Measurements from ENCODE around the gene LBHD2. TPM values are rescaled to one million over a fixed set of nuclear protein-coding genes. Genes with fewer than 3 reads are reported as not detected.

Gene LBHD2
- total RNA-seq, 1 experiment from 2014 or later = not detected

GRCh38 chr14:103108749-103109207 lies 24.8 kb downstream of the LBHD2 start:
- peak overlapping the region; percentile 78 for H3K27ac ChIP-seq (ENCODE audit: low read length)
- ATAC-seq (no peak; the same call in 1 of the 2 replicates), DNase-seq (ENCODE audit: low read depth, low spot score) (no peak)
- TF ChIP-seq SIN3A (IDR thresholded peaks at IDR 0.05; ENCODE audit: borderline replicate concordance, insufficient read depth, low read depth, low read length) (no peak), POLR2AphosphoS5 (IDR thresholded peaks at IDR 0.05; ENCODE audit: low read depth, low read length) (no peak), CTCF (IDR thresholded peaks at IDR 0.05) (no peak), TCF7L2 (IDR thresholded peaks at IDR 0.05; ENCODE audit: low read depth, low read length) (no peak)
- TF ChIP-seq, protein P1, sequence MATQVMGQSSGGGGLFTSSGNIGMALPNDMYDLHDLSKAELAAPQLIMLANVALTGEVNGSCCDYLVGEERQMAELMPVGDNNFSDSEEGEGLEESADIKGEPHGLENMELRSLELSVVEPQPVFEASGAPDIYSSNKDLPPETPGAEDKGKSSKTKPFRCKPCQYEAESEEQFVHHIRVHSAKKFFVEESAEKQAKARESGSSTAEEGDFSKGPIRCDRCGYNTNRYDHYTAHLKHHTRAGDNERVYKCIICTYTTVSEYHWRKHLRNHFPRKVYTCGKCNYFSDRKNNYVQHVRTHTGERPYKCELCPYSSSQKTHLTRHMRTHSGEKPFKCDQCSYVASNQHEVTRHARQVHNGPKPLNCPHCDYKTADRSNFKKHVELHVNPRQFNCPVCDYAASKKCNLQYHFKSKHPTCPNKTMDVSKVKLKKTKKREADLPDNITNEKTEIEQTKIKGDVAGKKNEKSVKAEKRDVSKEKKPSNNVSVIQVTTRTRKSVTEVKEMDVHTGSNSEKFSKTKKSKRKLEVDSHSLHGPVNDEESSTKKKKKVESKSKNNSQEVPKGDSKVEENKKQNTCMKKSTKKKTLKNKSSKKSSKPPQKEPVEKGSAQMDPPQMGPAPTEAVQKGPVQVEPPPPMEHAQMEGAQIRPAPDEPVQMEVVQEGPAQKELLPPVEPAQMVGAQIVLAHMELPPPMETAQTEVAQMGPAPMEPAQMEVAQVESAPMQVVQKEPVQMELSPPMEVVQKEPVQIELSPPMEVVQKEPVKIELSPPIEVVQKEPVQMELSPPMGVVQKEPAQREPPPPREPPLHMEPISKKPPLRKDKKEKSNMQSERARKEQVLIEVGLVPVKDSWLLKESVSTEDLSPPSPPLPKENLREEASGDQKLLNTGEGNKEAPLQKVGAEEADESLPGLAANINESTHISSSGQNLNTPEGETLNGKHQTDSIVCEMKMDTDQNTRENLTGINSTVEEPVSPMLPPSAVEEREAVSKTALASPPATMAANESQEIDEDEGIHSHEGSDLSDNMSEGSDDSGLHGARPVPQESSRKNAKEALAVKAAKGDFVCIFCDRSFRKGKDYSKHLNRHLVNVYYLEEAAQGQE (IDR thresholded peaks at IDR 0.05; ENCODE audit: insufficient read depth in 1 of 2, low read depth in 2 of 2, low read length in 1 of 2) = no peak
- POLR2A ChIA-PET = no interaction called here
- no peak overlapping the region for H3K4me3 ChIP-seq (ENCODE audit: low read depth in 2 of 2, low read length in 2 of 2)
- no peaks in the 10 kb centered on the region for H3K9me3 ChIP-seq (ENCODE audit: control insufficient read depth, insufficient read depth, low read depth, low read length)
- in situ Hi-C loops (cut with HindIII; ENCODE audit: low pct_unique_long_range_greater_than_20kb, low sequenced_read_pairs) = no loop called here
- H3K27me3 ChIP-seq (ENCODE audit: control insufficient read depth, insufficient read depth, low read length) = no peaks in the 10 kb centered on the region
- peaks cover 54% of the 10 kb centered on the region for H3K4me1 ChIP-seq (ENCODE audit: control insufficient read depth, insufficient read depth, low read length)
- intact Hi-C loops (cut with micrococcal nuclease; ENCODE audit: unreplicated experiment) = loop anchor here (10.0 kb wide), 1 partner anchor 186 kb away; no protein-coding TSS in a partner anchor
- no peaks in the 10 kb centered on the region for H3K36me3 ChIP-seq (ENCODE audit: control insufficient read depth, insufficient read depth, low read length)
- BruUV-seq (replicated peaks) = no TSS peak
- CTCF ChIA-PET = no interaction called here

GRCh38 chr14:103109535-103110441 lies 25.8 kb downstream of the LBHD2 start:
- H3K9me3 ChIP-seq (ENCODE audit: control insufficient read depth, insufficient read depth, low read depth, low read length) = no peaks in the 10 kb centered on the region
- no peak for DNase-seq (ENCODE audit: low read depth, low spot score)
- ChIA-PET POLR2A (no interaction called here), CTCF (interaction anchor here (0.6 kb wide), 1 partner anchor 183 kb away, joined by 4 read pairs; no protein-coding TSS in a partner anchor)
- H3K36me3 ChIP-seq (ENCODE audit: control insufficient read depth, insufficient read depth, low read length) = no peaks in the 10 kb centered on the region
- no TSS peak for BruUV-seq (replicated peaks)
- H3K27ac ChIP-seq (ENCODE audit: low read length) = peak overlapping the region; percentile 82
- no peak for TF ChIP-seq TCF7L2 (IDR thresholded peaks at IDR 0.05; ENCODE audit: low read depth, low read length)
- TF ChIP-seq, protein P1 (IDR thresholded peaks at IDR 0.05; ENCODE audit: insufficient read depth in 1 of 2, low read depth in 2 of 2, low read length in 1 of 2) = no peak
- no peak for TF ChIP-seq CTCF (IDR thresholded peaks at IDR 0.05)
- TF ChIP-seq POLR2AphosphoS5 (IDR thresholded peaks at IDR 0.05; ENCODE audit: low read depth, low read length) = no peak
- no peak for TF ChIP-seq SIN3A (IDR thresholded peaks at IDR 0.05; ENCODE audit: borderline replicate concordance, insufficient read depth, low read depth, low read length)
- peak overlapping the region in 1 of 2 experiments; percentile 8; a peak in 1 of 4 replicates for H3K4me3 ChIP-seq (ENCODE audit: low read depth in 2 of 2, low read length in 2 of 2)
- intact Hi-C loops (cut with micrococcal nuclease; ENCODE audit: unreplicated experiment) (loop anchor here (10.0 kb wide), 1 partner anchor 185 kb away; no protein-coding TSS in a partner anchor), in situ Hi-C loops (cut with HindIII; ENCODE audit: low pct_unique_long_range_greater_than_20kb, low sequenced_read_pairs) (no loop called here)
- peak; percentile 67 for ATAC-seq
- peaks cover 59% of the 10 kb centered on the region for H3K4me1 ChIP-seq (ENCODE audit: control insufficient read depth, insufficient read depth, low read length)
- H3K27me3 ChIP-seq (ENCODE audit: control insufficient read depth, insufficient read depth, low read length) = no peaks in the 10 kb centered on the region

All from Panc1 (cell line).